K562 (cell line): ENCODE results near the gene HEXIM2. TPM values are rescaled to one million over a fixed set of nuclear protein-coding genes. Genes with fewer than 3 reads are reported as not detected.

Experiments used
- ASH1L ChIP-seq: fragments of 450-650 bp; IDR thresholded peaks from 2 replicates; pipeline ENCODE4 v1.6.1; 2018; ENCODE audit warnings: borderline replicate concordance, mild to moderate bottlenecking, low read depth; ENCODE audit not compliant: partially characterized antibody
- ATF7 ChIP-seq: fragments of 450-650 bp; IDR thresholded peaks from 2 replicates; pipeline ENCODE4 v1.7.1; 2014; ENCODE audit warnings: mild to moderate bottlenecking, moderate library complexity
- BCOR ChIP-seq: fragments of 450-650 bp; IDR thresholded peaks from 2 replicates; pipeline ENCODE4 v1.6.1; 2016
- CREBBP ChIP-seq: IDR thresholded peaks from one replicate; pipeline ENCODE4 v1.6.1; 2012; ENCODE audit warnings: low read depth, mild to moderate bottlenecking, control low read depth, inconsistent platforms, low read length
- CSDE1 ChIP-seq, 2 experiments: fragments of 450-650 bp; IDR thresholded peaks; 2 replicates each; pipeline ENCODE4 v1.6.1; 2016; ENCODE audit warnings: mild to moderate bottlenecking in 1 of 2
- CTBP1 ChIP-seq: fragments of 450-650 bp; IDR thresholded peaks from 2 replicates; pipeline ENCODE4 v1.6.1; 2016; ENCODE audit warnings: borderline replicate concordance
- FOS ChIP-seq: IDR thresholded peaks from 3 replicates; pipeline ENCODE4 v1.6.1; 2011; ENCODE audit not compliant: insufficient read length; ENCODE audit errors: extremely low read depth
- FOXA3 ChIP-seq, 2 experiments: fragments of 450-650 bp in 1 of 2; sonication (generic) in 1 of 2; formaldehyde crosslinking; IDR thresholded peaks in 1 of 2; conservative IDR thresholded peaks in 1 of 2; 2 replicates each; pipeline versions ENCODE4 v1.4.0 to v1.8.0; 2020 to 2022; ENCODE audit warnings: mild to moderate bottlenecking in 2 of 2, missing genetic modification reagents in 1 of 2
- KLF10 ChIP-seq: fragments of 250-450 bp; sonication (Bioruptor Pico); IDR thresholded peaks from 2 replicates; pipeline ENCODE4 v1.6.1; 2021; ENCODE audit warnings: matching md5 sums
- MAFG ChIP-seq: fragments of 450-650 bp; conservative IDR thresholded peaks from 2 replicates; pipeline ENCODE4 v1.6.1; 2016; ENCODE audit warnings: missing genetic modification characterization, missing compliant biosample characterization
- PYGO2 ChIP-seq: fragments of 450-650 bp; IDR thresholded peaks from 2 replicates; pipeline ENCODE4 v1.6.1; 2016; ENCODE audit warnings: mild to moderate bottlenecking, missing genetic modification characterization, moderate library complexity, missing compliant biosample characterization
- RAD21 ChIP-seq, 2 experiments: fragments of 250-450 bp in 1 of 2; fragments of 450-650 bp in 1 of 2; sonication (Bioruptor Pico) in 1 of 2; formaldehyde crosslinking in 1 of 2; IDR thresholded peaks in 1 of 2; conservative IDR thresholded peaks in 1 of 2; 2 replicates each; pipeline versions ENCODE4 v1.4.0 to v1.8.0; 2020 to 2022; ENCODE audit warnings: mild to moderate bottlenecking in 2 of 2, moderate library complexity in 1 of 2
- RBFOX2 ChIP-seq: fragments of 200-400 bp; formaldehyde crosslinking; IDR thresholded peaks from 2 replicates; pipeline ENCODE4 v1.6.1; 2017; ENCODE audit warnings: low read depth, mild to moderate bottlenecking, low read length, moderate library complexity
- SAP30 ChIP-seq: fragments of 200-600 bp; sonication (generic); IDR thresholded peaks from 2 replicates; pipeline ENCODE4 v1.6.1; 2012; ENCODE audit warnings: borderline replicate concordance, low read depth, mild to moderate bottlenecking, moderate library complexity, low read length, control low read depth, inconsistent platforms; ENCODE audit not compliant: insufficient read depth, poor library complexity, severe bottlenecking
- SMAD4 ChIP-seq: fragments of 250-450 bp; sonication (Bioruptor Pico); conservative IDR thresholded peaks from 2 replicates; pipeline ENCODE4 v1.8.0; 2021; ENCODE audit warnings: inconsistent platforms, mild to moderate bottlenecking, moderate library complexity
- SP1 ChIP-seq: sonication (generic); formaldehyde crosslinking; IDR thresholded peaks from 2 replicates; pipeline ENCODE4 v1.8.1; 2022; ENCODE audit warnings: mild to moderate bottlenecking, missing genetic modification reagents
- TAF15 ChIP-seq: fragments of 200-400 bp; formaldehyde crosslinking; IDR thresholded peaks from 2 replicates; pipeline ENCODE4 v1.6.1; 2017; ENCODE audit warnings: mild to moderate bottlenecking, low read depth, low read length, moderate library complexity
- TBP ChIP-seq: optimal IDR thresholded peaks from 2 replicates; pipeline ENCODE3; 2011; ENCODE audit warnings: low read depth, low read length, improper control_type of control experiment
- ZNF444 ChIP-seq: fragments of 250-450 bp; sonication (Bioruptor Pico); IDR thresholded peaks from 2 replicates; pipeline ENCODE4 v1.4.0; 2020; ENCODE audit warnings: mild to moderate bottlenecking, moderate library complexity
- ZNF57 ChIP-seq: fragments of 450-650 bp; formaldehyde crosslinking; IDR thresholded peaks from 2 replicates; pipeline ENCODE4 v1.4.0; 2020; ENCODE audit warnings: mild to moderate bottlenecking, moderate library complexity
- ZNF77 ChIP-seq: fragments of 250-450 bp; sonication (Bioruptor Pico); IDR thresholded peaks from 2 replicates; pipeline ENCODE4 v1.5.0; 2020
- polyA plus RNA-seq, 8 experiments: library from polyadenylated mRNA; depleted of rRNA in 4 of 8; stranded (reverse) in 5 of 8; unstranded in 3 of 8; fragments of >200 nt; fragmentation: Nextera tagmentation in 2 of 8; fragmentation: Illumina TruSeq in 1 of 8; extraction: Ambion mirVana in 2 of 8; extraction: Trizol in 1 of 8; gene quantifications; 2 replicates each; pipeline versions ENCODE4 v1.2.1 to v1.2.3, GENCODE V29; 2011 to 2014; ENCODE audit warnings: inconsistent platforms in 1 of 8, missing spikeins in 1 of 8
- total RNA-seq, 7 experiments: library from RNA; depleted of rRNA in 6 of 7; stranded (reverse); fragments of >200 nt in 6 of 7; fragmentation: Illumina TruSeq in 2 of 7; extraction: Trizol in 2 of 7; gene quantifications; 2 replicates each; pipeline versions ENCODE4 v1.2.1 to v1.2.3, GENCODE V29; 2011 to 2021; ENCODE audit warnings: low replicate concordance in 1 of 7
- TF ChIP-seq, protein P1 (sequence below): fragments of 200-800 bp; sonication (Bioruptor generic); IDR thresholded peaks from 2 replicates; pipeline ENCODE4 v1.6.1; 2017; ENCODE audit warnings: missing genetic modification characterization, missing compliant biosample characterization
- TF ChIP-seq, protein P2 (sequence below): fragments of 200-800 bp; sonication (Bioruptor generic); IDR thresholded peaks from 2 replicates; pipeline ENCODE4 v1.6.1; 2016; ENCODE audit warnings: missing genetic modification characterization, missing compliant biosample characterization

Gene HEXIM2
- total and polyA plus RNA-seq, 9 of the 15 experiments (the other 6 are each of a cell fraction or from before 2014, with no cell fraction given) = 0.69 to 3.4 (median 1.1) TPM; not detected in 2

DNA sequence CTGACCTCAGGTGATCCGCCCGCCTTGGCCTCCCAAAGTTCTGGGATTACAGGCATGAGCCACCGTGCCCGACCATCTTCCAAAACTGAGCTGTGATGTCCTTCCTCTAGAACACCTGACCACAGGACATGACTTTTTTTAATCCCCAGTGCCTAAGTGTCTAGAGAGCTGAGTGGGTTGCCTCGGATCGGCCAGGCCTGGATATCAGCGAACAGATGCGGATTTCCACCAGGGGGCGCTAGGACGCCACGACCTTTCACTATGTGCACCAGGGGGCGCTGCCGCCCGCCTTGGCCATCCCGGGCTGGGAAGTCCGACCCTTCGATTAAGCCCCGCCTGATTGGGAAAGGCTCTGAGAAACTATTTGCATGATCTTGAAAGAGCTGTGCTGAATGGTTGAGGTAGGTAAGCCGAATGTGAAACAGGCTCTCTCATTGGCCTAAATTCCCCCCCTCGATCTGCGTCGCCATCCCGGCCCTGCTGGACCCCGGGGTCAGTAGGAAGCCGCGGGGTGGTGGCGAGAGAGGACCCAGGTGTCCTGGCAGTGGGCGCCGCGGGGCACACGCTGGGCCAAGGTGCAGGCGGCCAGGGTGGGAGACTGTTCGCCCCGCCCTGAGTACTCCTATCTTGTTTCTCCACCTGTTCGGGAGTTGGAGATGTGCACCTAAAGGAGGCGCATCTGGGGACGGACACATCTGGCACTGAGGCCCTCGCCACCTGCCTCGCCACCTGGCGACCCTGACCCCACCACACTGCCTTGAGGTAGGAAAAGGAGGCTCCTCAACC lies 26.3 kb upstream of the HEXIM2 start, which contains the start of gene ACBD4 (continued):
- TF ChIP-seq, protein P1, sequence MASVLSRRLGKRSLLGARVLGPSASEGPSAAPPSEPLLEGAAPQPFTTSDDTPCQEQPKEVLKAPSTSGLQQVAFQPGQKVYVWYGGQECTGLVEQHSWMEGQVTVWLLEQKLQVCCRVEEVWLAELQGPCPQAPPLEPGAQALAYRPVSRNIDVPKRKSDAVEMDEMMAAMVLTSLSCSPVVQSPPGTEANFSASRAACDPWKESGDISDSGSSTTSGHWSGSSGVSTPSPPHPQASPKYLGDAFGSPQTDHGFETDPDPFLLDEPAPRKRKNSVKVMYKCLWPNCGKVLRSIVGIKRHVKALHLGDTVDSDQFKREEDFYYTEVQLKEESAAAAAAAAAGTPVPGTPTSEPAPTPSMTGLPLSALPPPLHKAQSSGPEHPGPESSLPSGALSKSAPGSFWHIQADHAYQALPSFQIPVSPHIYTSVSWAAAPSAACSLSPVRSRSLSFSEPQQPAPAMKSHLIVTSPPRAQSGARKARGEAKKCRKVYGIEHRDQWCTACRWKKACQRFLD (CRISPR knock-in tag) = no peak
- TF ChIP-seq RBFOX2 (peak; percentile 71), SAP30 (no peak), CTBP1 (peak; percentile 92), MAFG (tag) (no peak), ZNF57 (no peak), PYGO2 (tag) (no peak), FOS (peak; percentile 83), TAF15 (no peak), RAD21 (CRISPR knock-in tag; conservative IDR thresholded peaks at IDR 0.05 in 1 of 2, IDR thresholded peaks at IDR 0.05 in 1 of 2) (peak; percentile 100), FOXA3 (CRISPR knock-in tag; conservative IDR thresholded peaks at IDR 0.05 in 1 of 2, IDR thresholded peaks at IDR 0.05 in 1 of 2) (peak in 1 of 2 experiments; percentile 49; a peak in 2 of 4 replicates), ZNF444 (CRISPR knock-in tag) (no peak), BCOR (peak; percentile 66), KLF10 (no peak), CREBBP (no peak), ASH1L (peak; percentile 91), TBP (peak; percentile 19), ZNF77 (CRISPR knock-in tag) (no peak), SP1 (CRISPR knock-in tag) (peak; percentile 97), SMAD4 (CRISPR knock-in tag) (peak; percentile 50), CSDE1 (IDR thresholded peaks at IDR 0.05) (no peak), ATF7 (peak; percentile 84)
- TF ChIP-seq, protein P2, sequence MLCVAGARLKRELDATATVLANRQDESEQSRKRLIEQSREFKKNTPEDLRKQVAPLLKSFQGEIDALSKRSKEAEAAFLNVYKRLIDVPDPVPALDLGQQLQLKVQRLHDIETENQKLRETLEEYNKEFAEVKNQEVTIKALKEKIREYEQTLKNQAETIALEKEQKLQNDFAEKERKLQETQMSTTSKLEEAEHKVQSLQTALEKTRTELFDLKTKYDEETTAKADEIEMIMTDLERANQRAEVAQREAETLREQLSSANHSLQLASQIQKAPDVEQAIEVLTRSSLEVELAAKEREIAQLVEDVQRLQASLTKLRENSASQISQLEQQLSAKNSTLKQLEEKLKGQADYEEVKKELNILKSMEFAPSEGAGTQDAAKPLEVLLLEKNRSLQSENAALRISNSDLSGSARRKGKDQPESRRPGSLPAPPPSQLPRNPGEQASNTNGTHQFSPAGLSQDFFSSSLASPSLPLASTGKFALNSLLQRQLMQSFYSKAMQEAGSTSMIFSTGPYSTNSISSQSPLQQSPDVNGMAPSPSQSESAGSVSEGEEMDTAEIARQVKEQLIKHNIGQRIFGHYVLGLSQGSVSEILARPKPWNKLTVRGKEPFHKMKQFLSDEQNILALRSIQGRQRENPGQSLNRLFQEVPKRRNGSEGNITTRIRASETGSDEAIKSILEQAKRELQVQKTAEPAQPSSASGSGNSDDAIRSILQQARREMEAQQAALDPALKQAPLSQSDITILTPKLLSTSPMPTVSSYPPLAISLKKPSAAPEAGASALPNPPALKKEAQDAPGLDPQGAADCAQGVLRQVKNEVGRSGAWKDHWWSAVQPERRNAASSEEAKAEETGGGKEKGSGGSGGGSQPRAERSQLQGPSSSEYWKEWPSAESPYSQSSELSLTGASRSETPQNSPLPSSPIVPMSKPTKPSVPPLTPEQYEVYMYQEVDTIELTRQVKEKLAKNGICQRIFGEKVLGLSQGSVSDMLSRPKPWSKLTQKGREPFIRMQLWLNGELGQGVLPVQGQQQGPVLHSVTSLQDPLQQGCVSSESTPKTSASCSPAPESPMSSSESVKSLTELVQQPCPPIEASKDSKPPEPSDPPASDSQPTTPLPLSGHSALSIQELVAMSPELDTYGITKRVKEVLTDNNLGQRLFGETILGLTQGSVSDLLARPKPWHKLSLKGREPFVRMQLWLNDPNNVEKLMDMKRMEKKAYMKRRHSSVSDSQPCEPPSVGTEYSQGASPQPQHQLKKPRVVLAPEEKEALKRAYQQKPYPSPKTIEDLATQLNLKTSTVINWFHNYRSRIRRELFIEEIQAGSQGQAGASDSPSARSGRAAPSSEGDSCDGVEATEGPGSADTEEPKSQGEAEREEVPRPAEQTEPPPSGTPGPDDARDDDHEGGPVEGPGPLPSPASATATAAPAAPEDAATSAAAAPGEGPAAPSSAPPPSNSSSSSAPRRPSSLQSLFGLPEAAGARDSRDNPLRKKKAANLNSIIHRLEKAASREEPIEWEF (CRISPR knock-in tag) = peak; percentile 94; the same call in 1 of the 2 replicates
